Airway epithelial cell (primary cell): ENCODE results near the gene CENPV. TPM values are rescaled to one million over a fixed set of nuclear protein-coding genes. Genes with fewer than 3 reads are reported as not detected.

ENCODE experiments used
- total RNA-seq: library from RNA; depleted of rRNA; stranded (reverse); fragments of >200 nt; gene quantifications from 2 replicates; pipeline ENCODE4 v1.2.3, GENCODE V29; 2015

The CENPV gene
- total RNA-seq: 20.8 and 22.2 TPM in 2 replicates

GRCh38 chr17:16353317-16354174 lies at the start of gene CENPV:
TSS of gene CENPV (minus strand) at chr17:16353469. CDS start at chr17:16353436, 33 bp downstream.

GRCh38 chr17:16380640-16381495 lies 27.6 kb upstream of the CENPV start, which contains the start of gene UBB:
TSS of gene UBB (plus strand) at chr17:16381091. CDS start at chr17:16381908, 817 bp downstream.

Other genes starting within 250 kb of the CENPV start
- 54.2 and 72.9 TPM in 2 replicates for gene NCOR1, start 137.9 kb downstream of the CENPV start, total RNA-seq
- gene PIGL, start 136.3 kb downstream of the CENPV start, total RNA-seq: 19.5 and 28.0 TPM in 2 replicates
- 793 and 835 TPM in 2 replicates for gene UBB, start 27.6 kb upstream of the CENPV start, total RNA-seq
- gene TRPV2, start 62.1 kb upstream of the CENPV start, total RNA-seq: 2.9 and 3.9 TPM in 2 replicates
- gene LRRC75A, start 138.7 kb upstream of the CENPV start, total RNA-seq: not detected in 2 replicates
- 3.4 and 5.9 TPM in 2 replicates for gene ZNF287, start 215.7 kb upstream of the CENPV start, total RNA-seq